HG03442 (cell line): Measurements from ENCODE around the gene IGLL1.
"Not testable (repeated sequence)": the region's sequence is repeated elsewhere in the genome, so short reads cannot be mapped to it uniquely, and the experiment has no call there.

Source experiments
- ATAC-seq: cut with Tn5 transposase; IDR thresholded peaks from one replicate; pipeline ENCODE4 v1.9.1; 2021; ENCODE audit warnings: mild to moderate bottlenecking, moderate library complexity; ENCODE audit not compliant: unreplicated experiment

IGLL1 gene

DNA sequence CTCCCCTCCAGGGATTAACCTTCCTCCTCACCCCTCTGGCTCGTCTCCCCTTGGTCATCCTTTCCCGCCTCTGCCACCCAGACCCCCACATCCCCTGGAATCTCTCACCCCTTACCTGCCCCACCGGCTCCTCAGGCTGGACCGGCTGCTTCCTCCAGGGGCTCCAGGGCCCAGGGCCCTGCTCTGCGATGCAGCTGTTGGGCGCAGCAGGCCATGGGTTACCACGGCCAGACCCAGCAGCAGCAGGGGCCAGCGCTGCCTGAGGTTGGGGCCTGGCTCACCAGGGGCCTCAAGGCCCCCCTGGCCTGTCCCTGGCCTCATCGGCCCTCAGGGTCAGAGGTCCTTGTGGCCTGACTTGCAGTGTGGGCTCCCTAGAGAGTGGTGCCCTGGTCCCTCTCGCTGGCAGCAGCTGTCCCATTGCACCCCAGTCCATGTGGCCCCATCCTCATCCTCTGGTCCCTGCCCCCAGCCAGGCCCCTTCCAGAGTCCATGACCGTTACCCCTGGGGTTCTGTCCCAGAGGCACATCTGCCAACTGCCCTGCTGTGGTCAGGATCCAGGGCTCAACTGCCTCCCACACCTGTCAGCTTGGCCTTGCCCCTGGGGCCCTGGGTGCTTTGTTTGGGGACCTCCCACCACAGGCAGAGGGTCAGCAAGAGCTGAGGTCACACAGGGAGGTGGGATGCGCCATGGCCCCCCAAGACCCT lies at the start of gene IGLL1:
TSS of gene IGLL1 (minus strand) at position 421 of the 706 bp plus-strand sequence. CDS start at position 321, 100 bp downstream.
- no peak for ATAC-seq

DNA sequence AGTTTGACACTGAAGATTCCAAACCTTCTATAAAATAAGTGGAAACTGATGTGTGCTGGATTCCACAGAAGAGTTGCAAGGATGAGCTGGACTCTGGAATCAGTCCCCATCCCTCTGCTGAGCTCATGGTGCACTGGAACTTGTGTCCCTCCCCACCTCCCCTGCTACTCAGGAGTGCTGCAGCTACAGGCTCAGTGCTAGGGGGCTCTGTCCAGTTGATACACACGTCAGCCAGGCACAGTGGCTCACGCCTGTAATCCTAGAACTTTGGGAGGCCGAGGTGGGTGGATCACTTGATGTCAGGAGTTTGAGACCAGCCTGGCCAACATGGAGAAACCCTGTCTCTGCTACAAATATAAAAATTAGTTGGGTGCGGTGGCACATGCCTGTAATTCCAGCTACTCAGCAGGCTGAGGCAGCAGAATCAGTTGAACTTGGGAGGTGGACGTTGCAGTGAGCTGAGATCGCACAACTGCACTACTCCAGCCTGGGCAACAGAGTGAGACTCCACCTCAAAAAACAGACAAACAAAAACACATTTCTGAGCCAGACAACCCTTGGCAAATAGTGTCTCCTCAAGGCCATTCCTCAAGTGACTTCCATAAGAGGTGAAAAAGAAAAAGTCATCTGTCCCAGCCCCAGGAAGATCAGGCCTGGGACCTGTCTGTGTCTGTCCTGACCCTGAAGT lies 48.1 kb upstream of the IGLL1 start:
- ATAC-seq: not testable (repeated sequence)

DNA sequence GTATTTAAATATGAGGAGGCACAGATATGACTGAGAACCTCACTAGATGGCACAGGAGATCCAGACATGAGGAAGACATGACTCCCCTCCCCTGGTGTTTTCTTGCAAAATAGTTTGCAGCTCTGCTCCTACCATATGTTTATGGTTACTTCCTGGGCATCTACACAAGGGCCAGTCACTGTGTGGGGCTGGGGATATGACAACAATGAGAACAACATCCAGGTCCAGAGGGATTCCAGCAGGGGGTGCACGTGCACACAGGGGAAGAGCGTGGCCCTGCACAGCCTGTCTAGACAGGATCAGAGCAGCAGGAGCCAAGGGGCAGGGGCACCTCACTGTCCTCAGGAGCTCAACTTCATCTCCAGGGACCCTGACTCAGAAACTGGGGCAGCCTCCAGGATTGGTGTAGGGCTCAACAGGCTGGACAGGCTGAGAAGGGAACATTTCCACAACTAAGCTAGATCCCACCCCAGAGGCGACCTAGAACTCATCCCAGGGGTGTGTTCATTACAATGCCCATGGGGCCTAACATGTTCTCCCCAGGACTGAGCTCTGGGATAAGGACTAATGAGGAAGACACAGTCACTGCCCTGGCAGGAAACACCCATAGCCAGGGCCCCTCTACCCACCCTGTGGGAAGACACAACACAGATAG lies 47.4 kb upstream of the IGLL1 start:
- not testable (repeated sequence) for ATAC-seq

DNA sequence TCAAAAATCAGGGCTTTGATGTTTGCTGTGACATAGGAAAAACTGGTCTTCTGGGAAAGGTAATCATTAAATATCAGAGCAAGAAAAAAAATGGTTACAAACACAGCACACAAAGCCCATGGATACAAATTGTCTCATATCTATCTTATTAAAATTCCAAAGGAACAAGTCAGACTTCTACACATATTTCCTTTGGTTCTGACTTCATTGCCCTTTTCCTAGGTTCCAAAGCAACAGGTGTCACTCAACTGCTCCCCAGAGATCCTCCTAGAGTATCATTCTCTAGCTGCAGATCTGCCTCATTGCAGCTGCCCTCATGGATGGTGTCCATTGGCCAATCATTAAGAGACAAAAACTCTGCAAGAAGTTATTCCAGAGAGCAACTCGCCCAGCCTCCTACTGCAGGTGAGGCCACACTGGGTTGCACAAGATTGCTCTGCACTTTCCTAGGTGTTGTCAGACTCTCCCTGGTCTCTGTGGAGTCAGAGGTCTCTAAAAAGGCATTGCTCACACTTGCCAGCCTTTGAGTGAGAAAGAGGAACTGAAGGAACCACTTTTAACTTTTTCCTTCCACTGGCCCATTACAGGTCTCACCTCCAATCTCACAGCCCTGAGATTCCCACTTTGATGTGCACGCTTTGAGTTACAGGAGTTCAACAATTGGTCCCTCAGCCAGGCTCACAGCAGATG lies 46.3 kb upstream of the IGLL1 start:
- ATAC-seq: no peak

DNA sequence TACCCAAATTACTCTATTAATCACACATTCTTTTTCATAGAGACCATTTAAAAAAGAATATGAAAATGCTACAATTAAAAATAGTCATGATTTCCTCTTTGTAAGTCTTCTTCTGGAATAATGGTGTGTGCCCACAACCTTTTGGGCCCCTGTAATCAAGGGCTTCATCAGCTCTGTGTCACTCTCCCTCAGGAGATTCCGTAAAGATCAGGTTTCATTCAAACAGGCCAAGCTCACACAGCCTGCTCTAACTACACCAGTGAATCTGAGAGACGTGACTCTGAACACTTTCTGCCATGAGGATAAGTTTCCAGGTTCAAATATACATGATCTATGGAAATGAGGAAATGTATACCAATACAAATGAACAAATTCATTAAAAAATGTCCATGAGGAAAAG lies 42.5 kb upstream of the IGLL1 start:
- no peak for ATAC-seq

DNA sequence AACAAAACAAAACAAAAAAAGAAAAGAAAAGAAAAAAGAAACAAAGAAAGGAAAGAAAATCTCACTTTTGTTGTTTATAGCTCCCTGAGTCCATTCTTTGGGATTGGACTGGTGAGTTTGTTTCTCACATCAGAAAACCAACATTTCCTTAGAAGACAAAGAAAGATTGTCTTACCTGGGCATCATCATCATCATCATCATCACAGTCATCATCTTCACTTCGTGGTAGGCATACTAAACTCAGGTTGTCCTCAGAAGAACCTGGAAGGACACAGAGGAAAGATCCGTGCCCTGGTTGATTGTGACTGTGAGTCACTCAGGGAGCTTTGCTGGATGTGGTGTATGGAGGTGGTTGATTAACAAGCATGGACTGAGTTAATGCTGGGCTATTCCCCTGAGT lies 41.8 kb upstream of the IGLL1 start:
- not testable (repeated sequence) for ATAC-seq

DNA sequence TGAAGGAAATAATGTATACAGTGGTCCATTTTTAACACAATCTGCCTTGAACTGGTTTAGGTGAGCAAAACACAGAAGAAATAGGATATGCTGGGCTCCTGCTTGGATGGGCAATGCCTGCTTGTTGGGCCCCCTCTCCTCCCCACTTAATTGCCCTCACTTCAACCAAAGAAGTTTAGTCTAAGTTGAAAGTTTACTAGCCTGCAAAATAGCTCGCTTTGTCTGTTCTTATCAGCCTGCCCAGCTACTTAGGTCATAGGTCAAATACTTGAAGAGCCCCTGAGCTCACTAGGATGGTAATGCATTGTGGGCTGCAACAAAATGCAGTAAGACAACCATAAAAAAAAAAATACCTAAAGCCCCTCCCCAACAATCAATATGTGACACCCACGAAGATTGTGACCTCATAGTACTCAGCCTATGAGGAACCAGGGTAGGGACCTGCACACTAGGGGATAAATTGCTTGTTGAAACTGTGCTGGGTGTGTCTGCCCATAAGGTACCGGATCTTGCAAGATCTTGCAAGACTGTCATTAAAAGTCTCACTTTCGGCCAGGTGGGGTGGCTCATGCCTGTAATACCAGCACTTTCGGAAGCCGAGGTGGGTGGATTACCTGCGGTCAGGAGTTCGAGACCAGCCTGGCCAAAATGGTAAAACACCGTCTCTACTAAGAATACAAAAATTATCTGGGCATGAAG lies 41.1 kb upstream of the IGLL1 start:
- ATAC-seq: no peak

DNA sequence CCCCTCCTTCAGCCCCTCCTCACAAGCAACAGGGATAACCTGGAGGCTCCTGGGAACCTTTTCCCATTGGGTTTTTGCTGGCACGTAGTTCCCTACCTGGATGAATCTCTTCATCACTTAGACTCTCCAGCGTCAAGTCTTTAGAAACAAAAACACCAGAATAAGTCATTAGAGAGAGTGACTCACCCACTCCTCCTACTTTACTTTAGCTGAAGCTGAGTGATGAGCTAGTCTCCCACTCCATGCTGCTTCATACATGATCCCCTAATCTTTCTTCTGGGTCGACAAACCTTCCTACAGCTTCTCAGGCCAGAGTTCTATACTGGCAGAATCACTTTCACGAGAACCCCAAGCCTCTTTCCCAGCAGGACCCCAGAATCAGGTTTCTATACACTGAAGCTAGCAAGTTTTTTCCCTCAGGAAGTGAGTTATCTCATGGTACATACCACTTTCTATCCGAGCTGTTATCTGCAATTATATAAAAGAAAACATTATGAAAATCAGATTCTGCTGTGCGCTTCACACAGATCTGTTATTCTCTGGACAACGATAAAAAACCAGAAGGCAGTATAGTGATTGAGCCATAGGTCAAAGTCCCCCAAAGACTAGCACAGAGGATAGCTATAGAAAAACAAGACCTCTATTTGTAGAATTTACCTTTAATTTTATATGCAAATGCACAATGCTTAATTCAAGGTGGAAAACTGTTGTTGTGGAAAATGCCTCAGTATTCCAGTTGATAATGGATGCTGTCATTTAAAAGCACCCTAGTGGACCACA lies 33.3 kb upstream of the IGLL1 start:
- no peak for ATAC-seq

DNA sequence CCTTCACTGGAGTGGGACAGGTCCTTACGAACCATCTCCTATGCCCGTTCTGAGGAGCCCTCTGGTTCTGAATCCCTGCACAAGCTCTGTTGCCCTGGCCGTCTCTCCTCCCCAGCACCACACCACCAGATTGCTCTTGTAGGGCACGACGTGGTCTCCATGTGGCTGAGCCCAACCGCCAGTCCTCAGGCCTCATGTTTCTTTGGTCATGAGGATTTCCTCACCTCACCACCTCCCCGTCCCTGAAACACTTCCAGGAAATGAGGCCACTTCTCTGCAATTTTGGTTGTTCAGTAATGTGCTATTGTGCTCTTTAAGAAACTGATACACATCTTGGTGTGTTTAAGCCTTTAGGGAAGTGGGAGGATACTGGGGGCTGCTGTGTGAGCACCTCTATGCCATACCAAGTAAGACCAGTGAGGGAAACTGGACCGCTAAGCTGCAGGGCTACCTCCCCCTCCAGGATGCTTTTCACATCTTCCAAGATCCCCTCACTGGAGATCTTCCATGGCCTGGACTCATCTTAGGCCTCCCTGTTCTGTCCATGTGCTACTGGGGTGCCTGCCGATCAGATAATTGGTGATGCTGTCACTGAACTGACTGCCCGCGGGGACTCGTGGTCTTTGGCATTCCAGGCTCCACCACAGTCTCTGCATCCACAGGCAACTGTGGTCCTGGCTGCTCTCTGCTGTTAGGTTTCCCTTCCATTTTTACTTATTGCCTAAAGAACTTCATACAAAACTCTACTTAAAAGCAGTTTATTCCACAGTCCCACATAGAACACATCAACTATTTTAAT lies 30.1 kb upstream of the IGLL1 start:
- no peak for ATAC-seq

DNA sequence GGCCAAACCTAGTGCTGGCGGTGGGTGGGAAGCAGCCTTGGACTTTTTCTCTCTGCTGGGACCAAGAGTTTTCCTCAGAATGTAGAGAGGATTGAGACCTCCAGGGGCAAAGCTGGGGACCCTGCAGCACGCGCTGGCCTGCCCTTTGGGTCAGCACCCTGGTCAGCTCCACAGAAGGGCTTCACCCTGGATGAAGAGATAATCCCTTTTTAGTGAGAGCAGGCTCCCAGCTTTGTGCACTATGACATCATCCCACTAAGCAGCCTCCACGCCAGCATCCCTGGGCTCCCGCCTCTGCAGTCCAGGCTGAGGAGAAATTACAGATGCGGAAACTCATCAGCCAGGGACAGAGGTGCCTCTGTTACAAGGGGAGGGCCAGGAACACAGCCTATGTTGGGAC lies 28.5 kb upstream of the IGLL1 start:
- ATAC-seq: no peak

DNA sequence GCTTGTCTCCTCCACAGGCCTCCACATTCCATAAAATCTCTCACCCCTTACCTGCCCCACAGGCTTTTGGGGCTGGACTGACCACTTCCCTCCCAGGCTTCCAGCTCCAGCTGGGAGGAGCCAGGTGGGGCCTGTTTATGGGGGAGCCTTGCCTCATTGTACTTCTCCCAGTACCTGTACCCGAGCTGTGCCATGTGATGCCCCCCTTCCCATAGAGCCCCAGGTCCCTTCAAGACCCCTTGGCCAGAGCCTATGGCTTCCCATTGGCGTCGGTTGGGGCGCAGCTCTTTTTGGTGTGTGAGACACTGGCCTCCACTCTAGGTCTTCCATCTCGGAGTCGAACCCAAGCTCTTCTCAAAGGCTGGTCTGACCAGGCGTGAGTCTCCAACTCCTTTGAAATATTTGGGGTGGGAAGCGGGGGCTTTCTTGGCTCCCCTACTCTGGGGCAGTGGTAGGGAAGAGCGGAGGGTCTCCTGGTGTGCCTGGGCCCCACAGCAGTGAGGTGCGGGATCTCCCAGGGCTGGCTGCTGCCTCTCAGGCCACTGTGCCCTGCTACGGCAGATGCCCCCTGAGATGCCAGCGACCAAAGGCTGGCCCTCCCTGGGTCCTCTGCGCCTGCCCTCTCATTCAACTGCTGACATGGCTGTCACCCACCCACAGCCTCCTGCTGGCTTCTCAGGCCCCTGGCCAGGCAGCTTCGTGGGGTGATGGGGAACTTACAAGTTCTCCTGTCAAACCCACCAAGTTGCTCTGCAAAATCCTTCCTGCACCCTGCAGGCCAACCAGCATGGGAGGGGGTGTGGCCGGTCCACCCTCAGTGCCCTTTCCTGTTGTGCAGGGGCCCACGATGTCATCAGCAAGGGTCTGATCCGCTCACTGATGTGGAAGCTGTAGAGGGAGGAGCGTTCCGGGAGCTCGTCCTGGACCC lies 26.4 kb upstream of the IGLL1 start:
- ATAC-seq: no peak

DNA sequence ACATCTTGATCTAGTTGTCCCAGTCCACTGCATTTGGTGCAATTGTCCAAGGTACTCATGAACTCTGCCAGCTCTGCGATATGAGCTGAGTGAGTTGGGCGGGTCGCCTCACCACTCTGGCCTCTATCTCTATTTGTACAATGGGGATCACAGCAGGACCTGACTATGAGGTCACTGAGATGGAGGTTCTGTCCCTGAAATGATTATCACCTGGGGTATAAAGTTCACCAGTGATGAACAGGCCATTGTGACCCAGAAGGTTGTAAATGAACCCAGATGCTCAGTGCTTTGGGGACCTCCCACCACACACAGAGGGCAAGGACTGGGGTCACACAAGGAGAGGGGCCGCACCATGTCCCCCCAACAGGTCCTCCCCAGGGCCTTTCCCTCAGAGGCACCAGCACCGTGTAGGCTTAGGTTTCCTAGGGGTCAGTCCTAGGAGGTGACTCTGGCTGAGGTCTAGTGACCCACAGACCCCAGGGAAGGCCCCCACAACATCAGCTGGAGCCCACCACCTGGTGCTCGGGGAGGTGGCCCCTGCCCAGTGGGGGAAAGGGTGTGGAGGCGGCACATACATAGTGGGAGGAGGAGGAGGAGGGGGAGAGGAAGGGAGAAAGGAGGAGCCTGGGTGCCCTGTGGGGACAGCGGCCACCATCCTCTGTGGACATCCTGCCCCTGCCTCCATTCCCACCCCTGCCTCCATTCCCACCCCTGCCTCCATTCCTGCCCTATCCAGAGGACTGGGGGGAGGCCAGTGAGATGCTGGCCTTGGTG lies 25.0 kb upstream of the IGLL1 start:
- no peak for ATAC-seq

DNA sequence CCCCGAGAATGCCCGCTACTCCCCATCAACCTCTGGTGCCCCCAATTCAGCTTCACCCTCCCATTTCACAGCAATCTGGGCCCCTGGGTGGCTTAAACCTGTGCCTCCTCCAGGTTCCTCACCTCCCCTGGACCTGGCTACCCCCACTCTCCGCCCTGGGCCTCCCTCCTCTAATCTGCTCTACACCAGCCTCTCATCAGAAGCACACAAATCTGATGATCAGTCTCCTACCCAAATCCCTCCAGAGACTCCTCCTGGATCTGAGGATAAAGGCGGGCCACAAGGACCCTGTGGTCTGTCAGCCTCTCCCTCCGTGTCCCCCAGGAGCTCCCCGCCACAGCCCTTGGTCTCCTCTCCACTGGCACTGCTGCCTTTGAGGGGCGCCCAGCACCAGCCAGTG lies 23.2 kb upstream of the IGLL1 start:
- no peak for ATAC-seq

DNA sequence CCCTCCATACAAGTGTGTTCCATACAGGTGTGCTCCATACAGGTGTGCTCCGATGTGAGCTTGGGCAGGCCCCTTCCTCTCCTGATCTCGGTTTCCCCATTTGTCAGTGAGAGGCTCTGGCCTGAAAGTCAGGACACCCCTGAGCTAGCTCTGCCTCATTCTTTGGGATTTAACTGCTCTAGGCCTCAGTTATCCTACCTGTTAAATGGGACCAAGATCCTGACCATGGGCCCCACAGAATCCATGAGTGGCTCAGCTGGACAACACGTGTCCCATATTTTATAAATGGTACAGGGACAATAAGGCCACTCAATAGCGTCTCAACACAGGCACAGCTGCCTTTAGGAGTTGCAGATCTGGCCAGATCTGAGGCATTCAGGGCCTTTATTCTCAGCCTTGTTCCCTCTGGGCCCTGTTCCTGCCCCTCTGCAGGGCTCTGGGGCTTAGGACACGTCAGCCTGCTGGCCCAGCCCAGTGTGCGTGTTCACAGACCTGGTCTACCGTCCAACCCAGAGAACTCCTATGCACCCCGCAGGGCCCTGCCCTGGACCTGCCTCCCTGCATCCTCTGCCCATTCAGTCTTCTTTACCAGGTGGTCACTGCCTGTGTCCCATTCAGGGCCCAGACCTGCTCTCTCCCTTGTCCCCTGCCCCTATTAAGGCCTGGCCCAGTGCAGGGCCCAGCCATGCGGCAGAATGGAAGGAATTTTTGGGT lies 18.9 kb upstream of the IGLL1 start:
- no peak for ATAC-seq

DNA sequence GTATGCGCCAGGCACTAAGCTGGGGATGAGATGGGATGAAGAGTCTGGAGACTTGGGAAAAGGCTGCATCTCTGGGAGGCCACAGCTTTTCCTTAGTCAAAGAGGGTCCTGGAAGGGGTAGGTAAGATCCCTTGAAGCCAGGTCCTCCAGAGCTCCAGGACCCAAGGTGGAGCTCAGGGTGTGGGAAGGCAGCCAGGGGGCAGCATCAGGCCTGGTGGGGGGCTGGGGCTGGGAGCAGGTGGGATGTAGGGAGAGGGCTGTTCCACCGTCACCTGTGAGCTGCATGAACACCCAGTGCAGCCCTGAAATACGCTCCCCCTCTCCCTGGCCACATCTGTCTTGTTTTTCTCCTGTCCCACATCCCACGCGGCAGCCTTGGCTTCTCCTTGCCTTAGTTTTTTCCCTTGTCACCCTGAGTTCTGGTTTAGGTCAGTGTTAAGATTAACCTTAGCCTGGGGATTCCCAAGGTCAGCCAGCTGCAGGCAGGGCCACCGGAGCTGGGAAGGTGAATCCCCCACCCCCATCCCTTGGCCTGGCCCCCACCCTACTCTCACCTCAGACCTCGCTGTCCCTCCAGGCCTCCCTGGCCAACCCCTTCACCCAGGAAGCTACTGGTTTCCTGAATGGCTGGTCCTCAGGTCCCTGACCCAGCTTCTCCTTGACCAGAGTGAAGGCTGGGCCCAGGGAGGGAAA lies 17.6 kb upstream of the IGLL1 start:
- ATAC-seq: not testable (repeated sequence)

DNA sequence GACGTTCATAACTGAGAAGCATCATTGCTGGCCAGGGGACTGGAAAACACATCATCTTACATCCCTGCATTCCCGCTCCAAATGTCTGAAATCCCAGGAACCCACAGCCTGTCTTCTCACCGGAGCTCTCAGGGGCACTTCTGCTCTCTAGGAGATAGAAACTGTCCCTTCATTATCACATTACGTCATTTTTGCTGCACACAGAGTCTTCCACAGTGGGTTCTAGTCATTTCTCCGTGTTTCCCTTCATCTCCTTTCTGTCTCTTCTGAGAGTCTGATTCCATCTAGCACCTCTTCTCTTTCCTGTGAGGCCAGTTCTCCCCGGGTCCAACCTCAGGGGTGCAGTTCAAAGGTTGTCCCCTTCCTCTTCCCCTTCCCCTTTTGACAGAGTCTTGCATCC lies 15.8 kb upstream of the IGLL1 start:
- ATAC-seq: not testable (repeated sequence)
